Measurements from ENCODE around the gene ZBTB7B.

DNA sequence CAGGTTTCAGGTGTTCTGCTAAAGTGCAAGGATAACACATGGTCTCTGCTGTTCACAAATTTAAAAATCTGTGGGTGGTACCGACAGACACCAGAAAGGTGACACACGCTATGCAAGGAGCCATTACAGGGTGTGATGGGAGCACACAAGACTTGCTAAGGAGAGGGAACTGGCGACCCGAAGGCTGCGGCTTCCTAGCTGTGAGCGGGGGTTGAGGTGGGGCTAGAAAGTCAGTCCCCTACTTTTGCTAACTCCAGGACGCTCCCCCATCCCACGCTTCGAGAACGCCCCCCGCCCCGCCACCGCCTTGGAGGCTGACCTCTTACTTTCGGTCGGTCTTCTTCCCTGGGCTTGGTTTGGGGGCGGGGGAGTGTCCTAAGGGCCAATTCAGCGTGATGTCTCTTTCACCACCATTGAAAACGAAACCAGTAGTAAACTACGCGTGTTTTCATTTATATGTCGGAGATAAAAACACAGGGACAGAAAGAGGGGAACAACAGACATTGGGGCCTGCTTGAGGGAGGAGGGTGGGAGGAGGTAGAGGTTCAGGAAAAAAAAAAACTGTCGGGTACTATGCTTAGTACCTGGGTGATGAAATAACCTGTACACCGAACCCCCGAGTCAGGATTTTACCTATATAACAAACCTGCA lies 27.1 kb upstream of the ZBTB7B start:
- TF ChIP-seq GATA3 (IDR thresholded peaks at IDR 0.05; ENCODE audit: low read depth, low read length) (no peak), GATA2 (IDR thresholded peaks at IDR 0.05; ENCODE audit: low read depth, low read length) (no peak)

Data from SH-SY5Y (cell line).